Gastroesophageal sphincter (tissue), 4 donors: ENCODE data around the gene NKAIN2. TPM values are rescaled to one million over a fixed set of nuclear protein-coding genes. Genes with fewer than 3 reads are reported as not detected.

Experiments used
- ATAC-seq: fragments of 150-250 bp; one replicate; pipeline ENCODE4 v1.9.1; 2016; ENCODE audit warnings: mild to moderate bottlenecking, moderate library complexity
- H3K27ac ChIP-seq, 4 donors: fragments of 200-600 bp; sonication (generic) in 3 of 4; 1 replicate in 3 of 4; 2 replicates in 1 of 4; pipeline ENCODE4 v1.5.1; 2016 to 2019
- H3K27me3 ChIP-seq: fragments of 200-600 bp; sonication (generic); one replicate; pipeline ENCODE4 v1.5.1; 2019
- H3K36me3 ChIP-seq, 2 donors: fragments of 200-600 bp; sonication (generic); one replicate each; pipeline ENCODE4 v1.5.1; 2019; ENCODE audit warnings: control low read depth in 1 of 2
- H3K4me1 ChIP-seq, 3 donors: fragments of 200-600 bp; sonication (generic); 1 replicate in 2 of 3; 2 replicates in 1 of 3; pipeline ENCODE4 v1.5.1; 2016 to 2019; ENCODE audit warnings: control low read depth in 2 of 3
- H3K4me3 ChIP-seq, 2 donors: fragments of 200-600 bp; sonication (generic); one replicate each; pipeline ENCODE4 v1.5.1; 2019; ENCODE audit warnings: mild to moderate bottlenecking in 1 of 2, moderate library complexity in 1 of 2
- H3K9me3 ChIP-seq, 3 donors: fragments of 200-600 bp; sonication (generic); one replicate each; pipeline ENCODE4 v1.5.1; 2017 to 2019; ENCODE audit warnings: control low read depth in 2 of 3
- CTCF ChIP-seq, 4 experiments: fragments of 200-600 bp in 2 of 4; fragments of 450-650 bp in 2 of 4; sonication (generic) in 1 of 4; IDR thresholded peaks; one replicate each; pipeline ENCODE4 v1.5.1; 2017 to 2019; ENCODE audit warnings: antibody characterized with exemption in 4 of 4, mild to moderate bottlenecking in 2 of 4, moderate library complexity in 2 of 4
- EP300 ChIP-seq: sonication (generic); formaldehyde crosslinking; IDR thresholded peaks from one replicate; pipeline ENCODE4 v1.6.1; 2017; ENCODE audit warnings: antibody characterized with exemption, mild to moderate bottlenecking
- POLR2A ChIP-seq, 2 donors: fragments of 450-650 bp; IDR thresholded peaks; one replicate each; pipeline ENCODE4 v1.6.1; 2017; ENCODE audit warnings: antibody characterized with exemption in 2 of 2, mild to moderate bottlenecking in 2 of 2, moderate library complexity in 1 of 2
- POLR2AphosphoS5 ChIP-seq: sonication (generic); formaldehyde crosslinking; IDR thresholded peaks from one replicate; pipeline ENCODE4 v1.6.1; 2017; ENCODE audit warnings: antibody characterized with exemption
- WGBS, 2 donors: methylation state at CpG; one replicate each; pipeline ENCODE4 v1.1.5; 2018; ENCODE audit warnings: low coverage in 1 of 2; 5-methylcytosine and 5-hydroxymethylcytosine counted together
- total RNA-seq, 4 donors: library from RNA; depleted of rRNA; stranded (reverse); fragments of >200 nt; gene quantifications; one replicate each; pipeline ENCODE4 v1.1.0, GENCODE V29; 2016

NKAIN2 gene
- total RNA-seq, 4 donors from 2014 or later: 0.23 to 3.2 TPM; not detected in 2

GRCh38 chr6:123994891-123995635, 191.4 kb downstream of the NKAIN2 start:
- whole genome bisulfite sequencing, 2 donors: 63 to 72% methylated on average over 3 to 4 of the region's 4 CpGs
- Histone ChIP-seq H3K27me3 (no peaks in the 10 kb centered on the region), H3K9me3 (no peaks in the 10 kb centered on the region), H3K4me1 (no peaks in the 10 kb centered on the region), H3K27ac (no peak overlapping the region), H3K4me3 (no peak overlapping the region), H3K36me3 (no peaks in the 10 kb centered on the region)
- ATAC-seq: no peak
- no peak for TF ChIP-seq POLR2AphosphoS5
- no peak for TF ChIP-seq POLR2A (IDR thresholded peaks at IDR 0.05)
- no peak for TF ChIP-seq EP300
- TF ChIP-seq CTCF (IDR thresholded peaks at IDR 0.05): no peak

- no peaks in the 10 kb centered on the region for H3K27me3 ChIP-seq
- ATAC-seq: no peak
- TF ChIP-seq POLR2A (IDR thresholded peaks at IDR 0.05): no peak
- TF ChIP-seq CTCF (IDR thresholded peaks at IDR 0.05): no peak
- no peak for TF ChIP-seq EP300
- H3K27ac ChIP-seq: no peak overlapping the region
- no peaks in the 10 kb centered on the region for H3K36me3 ChIP-seq
- no peaks in the 10 kb centered on the region for H3K9me3 ChIP-seq
- 47 to 66% methylated on average over 3 of the region's 3 CpGs for WGBS, 2 donors
- no peak overlapping the region for H3K4me3 ChIP-seq
- H3K4me1 ChIP-seq: peaks cover 0 to 7% (median 0%) of the 10 kb centered on the region in 3 donors
Measured at GRCh38 chr6:123997223-123997622, 193.6 kb downstream of the NKAIN2 start.

- no peaks in the 10 kb centered on the region for H3K27me3 ChIP-seq
- peaks cover 0 to 18% (median 6%) of the 10 kb centered on the region in 3 donors for H3K4me1 ChIP-seq
- TF ChIP-seq POLR2A (IDR thresholded peaks at IDR 0.05) (no peak), POLR2AphosphoS5 (no peak), CTCF (IDR thresholded peaks at IDR 0.05) (no peak), EP300 (no peak)
- H3K4me3 ChIP-seq: no peak overlapping the region
- WGBS, 2 donors: 22 to 36% methylated on average over 4 of the region's 4 CpGs
- no peak overlapping the region for H3K27ac ChIP-seq
- no peaks in the 10 kb centered on the region for H3K36me3 ChIP-seq
- no peaks in the 10 kb centered on the region for H3K9me3 ChIP-seq
- ATAC-seq: no peak
Measured at GRCh38 chr6:124002377-124003081, 198.9 kb downstream of the NKAIN2 start.

GRCh38 chr6:124007266-124007665, 203.6 kb downstream of the NKAIN2 start:
- H3K27ac ChIP-seq: no peak overlapping the region
- no peaks in the 10 kb centered on the region for H3K27me3 ChIP-seq
- no peaks in the 10 kb centered on the region for H3K9me3 ChIP-seq
- no peak for ATAC-seq
- H3K36me3 ChIP-seq: no peaks in the 10 kb centered on the region
- TF ChIP-seq POLR2AphosphoS5 (no peak), POLR2A (IDR thresholded peaks at IDR 0.05) (no peak), CTCF (IDR thresholded peaks at IDR 0.05) (no peak), EP300 (no peak)
- no peak overlapping the region for H3K4me3 ChIP-seq
- peaks cover 0 to 10% (median 6%) of the 10 kb centered on the region in 3 donors for H3K4me1 ChIP-seq
